HS-27A (cell line): ENCODE results near the gene SLC15A4.
"Not testable (repeated sequence)": the region's sequence is repeated elsewhere in the genome, so short reads cannot be mapped to it uniquely, and the experiment has no call there.

Source experiments
- DNase-seq: peaks from one replicate; pipeline ENCODE4 v3.0.0-alpha.2; 2012; ENCODE audit warnings: low read depth, missing footprints

Gene SLC15A4

DNA sequence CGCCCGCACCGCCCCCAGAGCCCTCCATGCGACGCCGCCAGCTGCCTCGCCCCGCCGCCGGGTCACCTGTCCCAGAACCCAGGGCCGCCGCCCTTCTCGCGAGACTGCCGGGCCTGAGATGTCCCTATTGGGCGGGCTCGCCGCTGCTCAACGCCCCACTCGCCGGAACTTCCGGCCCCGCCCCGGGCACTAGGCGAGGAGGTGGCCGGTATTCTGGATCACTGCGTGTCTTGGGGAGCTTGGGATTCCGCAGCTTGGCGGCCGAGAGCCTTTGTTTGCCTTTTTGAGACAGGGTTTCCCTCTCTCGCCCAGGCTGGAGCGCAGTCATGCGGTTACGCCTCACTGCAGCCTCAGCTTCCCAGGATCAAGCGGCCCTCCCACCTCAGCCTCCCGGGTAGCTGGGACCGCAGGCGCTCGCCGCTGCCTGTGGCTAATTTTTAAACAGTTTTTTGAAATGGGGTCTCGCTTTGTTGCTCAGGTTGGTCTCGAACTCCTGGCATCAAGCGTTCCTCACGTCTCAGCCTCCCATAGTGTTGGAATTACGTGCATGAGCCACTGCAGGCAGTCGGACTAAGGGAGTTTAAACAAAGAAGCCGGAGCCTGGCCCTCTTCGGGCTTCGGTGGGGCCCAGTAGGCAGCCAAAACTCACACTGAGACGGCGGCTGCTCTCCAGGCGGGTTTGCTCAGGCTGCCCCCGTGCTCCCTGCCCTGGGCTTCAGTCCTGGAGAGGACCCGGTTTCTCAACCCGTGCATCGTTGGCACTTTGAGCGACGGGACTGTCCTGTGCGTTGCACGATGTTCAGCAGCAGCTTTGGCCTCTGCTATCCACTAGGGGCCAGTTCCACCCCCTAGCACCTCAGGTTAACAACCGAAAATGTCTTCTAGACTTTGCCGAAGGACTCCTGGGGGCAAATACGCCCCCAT is at the start of gene SLC15A4:
Gene SLC15A4 (minus strand): TSS at position 43 of the 924 bp plus-strand sequence. CDS start 15 bp downstream, at position 28.
- peak; percentile 20 for DNase-seq

DNA sequence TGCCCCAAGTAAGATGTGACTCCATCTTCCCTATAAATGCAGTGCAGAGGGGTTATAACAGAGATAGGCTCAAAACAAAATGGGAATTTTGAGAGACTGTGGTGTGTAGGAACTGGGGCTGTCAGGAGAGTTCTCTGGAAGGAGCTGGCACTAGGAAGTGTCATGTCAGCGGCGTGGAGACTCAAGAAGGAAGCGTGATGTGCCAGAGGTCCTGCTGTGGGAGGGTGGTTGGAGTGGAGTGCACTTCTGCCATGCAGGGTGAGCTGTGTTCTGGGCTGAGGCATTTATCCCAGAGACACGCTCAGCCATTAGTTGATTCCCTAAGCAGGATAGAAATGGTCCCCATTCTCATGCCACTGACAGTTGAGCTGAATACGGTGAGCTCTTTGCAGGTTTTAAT is 48.5 kb upstream of the SLC15A4 start:
- DNase-seq = no peak

DNA sequence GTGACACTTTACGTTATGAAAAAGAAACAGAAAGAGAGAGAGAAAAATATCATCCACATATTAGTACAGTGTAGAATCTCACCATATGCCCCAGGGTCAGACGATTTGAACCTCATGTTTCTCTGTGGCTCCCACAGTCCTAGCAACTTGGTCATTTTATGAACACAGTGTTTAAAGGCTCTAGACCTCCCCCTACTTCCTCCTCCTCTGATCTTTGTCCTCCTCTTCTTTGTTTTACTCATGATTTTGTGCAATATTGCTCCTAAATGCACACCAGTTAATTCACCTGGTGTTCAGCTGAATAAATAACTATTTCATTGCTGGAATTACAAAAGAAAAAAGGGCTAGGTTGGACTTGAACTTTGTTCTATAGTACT is 47.7 kb upstream of the SLC15A4 start:
- DNase-seq = no peak

DNA sequence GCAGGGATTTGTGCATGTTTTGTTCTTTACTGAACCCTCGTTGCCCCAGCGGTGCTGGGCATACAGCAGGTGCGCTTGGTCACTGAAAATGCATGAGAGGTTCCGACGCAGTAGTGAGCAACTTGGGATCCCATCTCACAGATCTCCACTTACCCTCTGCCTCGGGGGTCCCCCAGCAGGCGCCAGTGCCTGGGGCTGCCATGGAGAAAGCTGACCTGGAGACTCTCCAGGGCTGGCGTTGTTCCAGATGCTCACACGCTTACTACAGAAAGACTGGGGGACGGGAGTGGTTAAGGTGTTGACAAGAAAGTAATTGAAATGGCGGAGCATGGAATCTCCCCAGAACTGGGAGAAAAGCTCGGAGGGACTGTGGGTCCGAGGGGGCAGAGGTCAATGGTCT is 43.7 kb upstream of the SLC15A4 start:
- no peak for DNase-seq

GRCh38 chr12:128864516-128865186 is 40.9 kb upstream of the SLC15A4 start:
- DNase-seq = no peak

DNA sequence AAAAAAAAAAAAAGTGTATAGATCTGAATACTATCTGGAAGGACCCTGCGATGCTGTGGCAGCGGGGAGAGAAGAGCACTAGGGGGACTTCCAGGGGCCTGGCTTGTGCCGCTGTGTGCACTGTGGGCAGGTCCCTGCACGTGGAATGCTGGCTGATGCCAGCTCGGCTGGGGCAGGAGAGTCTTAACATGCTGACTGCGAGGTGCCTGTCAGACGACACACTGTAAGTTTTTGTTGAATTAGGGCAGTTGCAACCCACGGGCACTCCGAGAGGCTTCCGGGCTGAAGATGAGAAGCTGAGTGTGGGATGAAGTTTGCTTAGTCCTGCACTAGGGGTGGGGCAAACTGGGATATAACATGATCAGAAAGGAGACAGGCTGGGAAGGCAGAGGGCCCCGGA is 40.2 kb upstream of the SLC15A4 start:
- no peak for DNase-seq

DNA sequence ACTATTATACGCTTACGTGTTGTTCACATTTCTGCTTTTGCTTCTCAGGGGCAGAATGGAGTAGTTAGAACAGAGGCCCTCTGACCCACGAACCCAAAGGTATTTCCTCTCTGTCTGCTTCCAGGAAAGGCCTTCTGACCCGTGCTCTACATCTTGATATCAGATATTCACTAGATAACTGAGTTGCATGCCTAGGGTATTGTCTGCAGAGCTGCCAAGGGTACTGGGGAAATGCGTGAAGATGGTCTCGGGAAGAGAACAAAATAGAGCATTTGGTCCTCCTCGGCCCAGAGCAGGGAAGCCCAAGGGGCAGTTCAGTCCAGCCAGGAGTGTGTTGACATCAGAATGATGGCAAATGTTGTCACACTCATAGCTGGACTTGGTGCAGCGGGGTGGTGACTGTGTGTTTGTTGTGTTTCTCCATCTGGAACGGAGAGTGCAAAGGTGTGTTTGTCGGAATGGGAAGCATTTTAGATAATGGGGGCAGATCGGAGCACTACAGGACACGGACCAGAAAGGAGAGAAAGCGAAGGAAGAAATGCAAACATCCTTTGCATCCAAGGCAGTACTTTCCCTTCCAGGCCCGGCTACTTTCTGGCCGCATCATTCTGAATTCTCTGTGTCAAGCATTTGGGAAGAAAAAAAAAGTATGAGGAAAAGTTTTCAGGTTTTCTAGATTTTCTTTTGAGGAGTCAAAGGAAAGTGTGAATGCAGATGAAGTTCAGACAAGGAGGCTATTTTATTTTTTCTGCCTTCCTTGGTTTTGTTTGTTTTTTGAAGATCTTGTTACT is 37.7 kb upstream of the SLC15A4 start:
- no peak for DNase-seq

GRCh38 chr12:128859311-128859710 is 35.6 kb upstream of the SLC15A4 start:
- DNase-seq = no peak

- DNase-seq = no peak
Observed at GRCh38 chr12:128857133-128857763, 33.5 kb upstream of the SLC15A4 start.

GRCh38 chr12:128856791-128857078 is 33.0 kb upstream of the SLC15A4 start:
- DNase-seq = no peak

- DNase-seq = no peak
Observed at GRCh38 chr12:128856035-128856790, 32.5 kb upstream of the SLC15A4 start.

DNA sequence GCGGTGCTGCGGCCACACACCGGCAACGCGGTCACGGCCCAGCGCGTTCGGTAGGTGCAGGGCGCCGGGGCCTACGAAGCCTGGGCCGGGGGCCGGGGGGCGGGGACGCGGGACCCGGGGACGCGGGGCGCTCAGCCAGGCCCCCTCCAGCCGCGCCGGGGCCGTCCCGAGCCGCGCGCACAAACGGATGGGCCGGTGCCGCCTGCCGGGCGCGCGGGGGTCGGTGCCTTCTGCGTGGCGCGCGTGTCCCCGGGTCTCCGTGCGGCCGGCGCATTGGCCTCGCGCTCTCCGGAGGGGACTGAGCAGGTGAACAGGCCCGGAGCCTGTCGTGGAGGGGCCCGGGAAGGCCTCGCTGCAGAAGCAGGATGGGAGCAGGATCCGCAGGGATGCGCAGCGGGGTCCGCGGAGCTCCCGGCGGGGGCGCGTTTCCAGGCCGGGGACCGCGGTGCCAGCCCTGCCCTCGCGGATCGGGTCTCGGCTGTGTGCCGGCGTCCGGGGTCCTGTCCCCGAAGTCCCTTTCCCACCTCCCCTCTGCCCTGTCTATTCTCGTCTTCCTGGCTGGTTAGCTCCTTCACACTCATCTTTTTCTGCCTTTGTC is 29.9 kb upstream of the SLC15A4 start:
- DNase-seq = no peak

- no peak for DNase-seq
Observed at GRCh38 chr12:128852885-128853599, 29.3 kb upstream of the SLC15A4 start, which contains the start of gene GLT1D1. GLT1D1 (plus strand) TSS chr12:128853478; CDS start chr12:128853582, 104 bp downstream.

DNA sequence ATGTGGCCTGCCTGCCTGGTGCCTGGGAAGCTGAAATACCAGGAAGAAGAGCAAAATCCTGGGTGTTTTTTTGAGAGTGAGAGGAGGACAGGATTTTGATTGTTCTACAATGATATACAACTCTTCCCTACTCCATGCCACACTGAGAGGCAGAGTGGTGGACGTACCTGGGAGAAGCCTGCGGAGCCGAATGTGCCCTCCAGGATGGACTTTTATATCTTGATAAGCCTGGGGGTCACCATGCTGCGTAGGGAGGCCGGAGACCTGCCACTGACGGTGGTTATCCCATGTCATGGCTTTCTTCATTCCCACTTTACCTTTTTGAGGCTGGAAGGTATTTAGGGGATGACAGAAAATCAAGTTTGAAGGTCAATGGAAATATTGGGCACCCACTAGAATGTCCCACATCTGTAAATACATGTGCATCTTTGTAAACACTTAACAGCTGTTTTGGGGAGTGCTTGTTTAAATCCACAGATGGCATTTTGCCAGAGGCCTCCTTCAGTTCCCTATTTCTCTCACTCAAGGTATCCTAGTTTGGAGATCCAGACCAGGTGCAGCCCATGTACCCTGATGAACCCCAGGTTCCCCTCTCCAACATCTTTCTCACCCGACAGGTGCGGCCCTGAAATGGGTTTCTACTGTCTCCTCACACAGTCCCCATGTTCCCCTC is 28.4 kb upstream of the SLC15A4 start:
- DNase-seq = no peak

GRCh38 chr12:128851429-128851828 is 27.7 kb upstream of the SLC15A4 start:
- not testable (repeated sequence) for DNase-seq

DNA sequence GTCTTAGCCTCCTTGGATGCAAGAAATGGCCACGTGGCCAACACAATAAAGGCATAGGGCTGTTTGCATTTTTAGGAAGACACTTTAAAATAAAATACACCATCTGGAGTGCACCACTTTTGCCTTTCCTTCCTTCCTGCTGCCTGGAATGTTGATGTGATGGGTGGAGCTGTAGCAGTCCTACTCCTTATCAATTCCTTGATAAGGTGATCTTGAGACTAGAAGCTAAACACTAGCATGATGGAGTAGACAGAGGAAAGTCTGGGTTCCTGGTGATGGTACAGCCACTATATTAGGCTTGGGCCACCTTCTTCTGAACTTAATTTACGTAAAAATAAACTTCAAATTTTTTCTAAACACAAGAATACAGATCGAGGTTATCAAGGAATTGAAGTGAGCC is 26.6 kb upstream of the SLC15A4 start:
- no peak for DNase-seq

DNA sequence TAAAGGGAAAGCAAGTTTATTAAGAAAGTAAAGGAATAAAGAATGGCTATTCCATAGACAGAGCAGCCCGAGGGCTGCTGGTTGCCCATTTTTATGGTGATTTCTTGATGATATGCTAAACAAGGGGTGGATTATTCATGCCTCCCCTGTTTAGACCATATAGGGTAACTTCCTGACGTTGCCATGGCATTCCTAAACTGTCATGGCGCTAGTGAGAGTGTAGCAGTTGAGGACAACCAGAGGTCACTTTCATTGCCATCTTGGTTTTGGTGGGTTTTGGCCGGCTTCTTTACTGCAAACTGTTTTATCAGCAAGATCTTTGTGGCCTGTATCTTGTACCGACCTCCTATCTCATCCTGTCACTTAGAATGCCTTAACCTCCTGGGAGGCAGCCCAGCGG is 26.0 kb upstream of the SLC15A4 start:
- not testable (repeated sequence) for DNase-seq

GRCh38 chr12:128848371-128848770 is 24.6 kb upstream of the SLC15A4 start:
- no peak for DNase-seq

- not testable (repeated sequence) for DNase-seq
Observed at GRCh38 chr12:128846671-128847070, 22.9 kb upstream of the SLC15A4 start.
